M059J (cell line): ENCODE data around the gene GGT6. TPM values are rescaled to one million over a fixed set of nuclear protein-coding genes. Genes with fewer than 3 reads are reported as not detected.
A peak's percentile ranks its signal among the peaks of the same experiment; 100 is the strongest.

Source experiments
- DNase-seq: peaks from one replicate; pipeline ENCODE4 v3.0.0-alpha.2; 2012; ENCODE audit warnings: low read depth
- total RNA-seq: library from RNA; depleted of rRNA; stranded (reverse); fragments of >200 nt; shearing (Covaris generic); gene quantifications from 2 replicates; pipeline ENCODE4 v1.2.3, GENCODE V29; 2014

GGT6 gene
- total RNA-seq, 1 experiment from 2014 or later = not detected

GRCh38 chr17:4539025-4539424, 21.4 kb downstream of the GGT6 start:
- DNase-seq = no peak

- no peak for DNase-seq
Measured at GRCh38 chr17:4538236-4539002, 22.0 kb downstream of the GGT6 start.

GRCh38 chr17:4537451-4538235, 22.7 kb downstream of the GGT6 start:
- no peak for DNase-seq

- no peak for DNase-seq
Measured at GRCh38 chr17:4536742-4537411, 23.5 kb downstream of the GGT6 start.

GRCh38 chr17:4536259-4536741, 24.1 kb downstream of the GGT6 start:
- no peak for DNase-seq

GRCh38 chr17:4535667-4536258, 24.6 kb downstream of the GGT6 start:
- no peak for DNase-seq

- DNase-seq = no peak
Measured at GRCh38 chr17:4534928-4535666, 25.3 kb downstream of the GGT6 start.

GRCh38 chr17:4534515-4534914, 25.9 kb downstream of the GGT6 start:
- no peak for DNase-seq

GRCh38 chr17:4533523-4534504, 26.6 kb downstream of the GGT6 start:
- peak; percentile 23 for DNase-seq

GRCh38 chr17:4532860-4533522, 27.4 kb downstream of the GGT6 start:
- no peak for DNase-seq

GRCh38 chr17:4531988-4532736, 28.2 kb downstream of the GGT6 start:
- no peak for DNase-seq

- DNase-seq = no peak
Measured at GRCh38 chr17:4530799-4531730, 29.3 kb downstream of the GGT6 start.

GRCh38 chr17:4529533-4530152, 30.7 kb downstream of the GGT6 start:
- no peak for DNase-seq

- DNase-seq = no peak
Measured at GRCh38 chr17:4527566-4528125, 32.7 kb downstream of the GGT6 start.

GRCh38 chr17:4527134-4527533, 33.2 kb downstream of the GGT6 start:
- DNase-seq = no peak

GRCh38 chr17:4525691-4526397, 34.5 kb downstream of the GGT6 start:
- DNase-seq = no peak
